ENCODE results near the gene PDGFA.

Gene PDGFA

DNA sequence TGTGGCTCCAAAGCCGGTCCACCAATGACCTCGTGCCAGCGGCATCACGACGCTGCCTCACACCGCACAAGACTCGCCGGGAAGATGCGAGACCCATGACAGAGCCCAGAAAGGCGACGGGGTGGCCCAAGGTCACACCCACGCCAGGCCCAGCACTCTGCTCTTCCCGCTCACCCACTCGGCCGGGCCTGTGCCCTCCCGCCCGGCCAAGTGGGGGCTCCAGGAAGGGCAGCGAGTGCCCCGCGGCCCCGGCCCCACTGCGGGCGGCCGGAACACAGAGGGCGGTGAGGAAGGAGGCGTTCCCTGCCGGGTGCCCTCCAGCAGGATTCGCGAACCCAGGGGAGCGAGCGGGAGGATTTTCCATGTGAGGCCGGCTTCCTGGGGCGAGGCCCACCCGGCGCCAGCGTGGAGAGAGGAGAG lies 56.3 kb downstream of the PDGFA start:
- no peaks in the 10 kb centered on the region for H3K27me3 ChIP-seq (ENCODE audit: control insufficient read depth, low read length)
- no peaks in the 10 kb centered on the region for H3K4me1 ChIP-seq (ENCODE audit: control insufficient read depth, low read length)
- H3K4me2 ChIP-seq (ENCODE audit: low read length): no peak overlapping the region
- H3K4me3 ChIP-seq (ENCODE audit: low read length): no peak overlapping the region
- peaks cover 50% of the 10 kb centered on the region for H3K9me3 ChIP-seq (ENCODE audit: control insufficient read depth, insufficient read depth, low read length)
- H3K9me2 ChIP-seq (replicated peaks; ENCODE audit: control insufficient read depth, low read length): no peaks in the 10 kb centered on the region
- TF ChIP-seq, protein P1, sequence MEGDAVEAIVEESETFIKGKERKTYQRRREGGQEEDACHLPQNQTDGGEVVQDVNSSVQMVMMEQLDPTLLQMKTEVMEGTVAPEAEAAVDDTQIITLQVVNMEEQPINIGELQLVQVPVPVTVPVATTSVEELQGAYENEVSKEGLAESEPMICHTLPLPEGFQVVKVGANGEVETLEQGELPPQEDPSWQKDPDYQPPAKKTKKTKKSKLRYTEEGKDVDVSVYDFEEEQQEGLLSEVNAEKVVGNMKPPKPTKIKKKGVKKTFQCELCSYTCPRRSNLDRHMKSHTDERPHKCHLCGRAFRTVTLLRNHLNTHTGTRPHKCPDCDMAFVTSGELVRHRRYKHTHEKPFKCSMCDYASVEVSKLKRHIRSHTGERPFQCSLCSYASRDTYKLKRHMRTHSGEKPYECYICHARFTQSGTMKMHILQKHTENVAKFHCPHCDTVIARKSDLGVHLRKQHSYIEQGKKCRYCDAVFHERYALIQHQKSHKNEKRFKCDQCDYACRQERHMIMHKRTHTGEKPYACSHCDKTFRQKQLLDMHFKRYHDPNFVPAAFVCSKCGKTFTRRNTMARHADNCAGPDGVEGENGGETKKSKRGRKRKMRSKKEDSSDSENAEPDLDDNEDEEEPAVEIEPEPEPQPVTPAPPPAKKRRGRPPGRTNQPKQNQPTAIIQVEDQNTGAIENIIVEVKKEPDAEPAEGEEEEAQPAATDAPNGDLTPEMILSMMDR (IDR thresholded peaks at IDR 0.05; ENCODE audit: low read depth, low read length, poor library complexity, severe bottlenecking): no peak
- no peak for TF ChIP-seq EZH2phosphoT487 (IDR thresholded peaks at IDR 0.05; ENCODE audit: borderline replicate concordance, low read length)
- no peaks in the 10 kb centered on the region for H3K79me2 ChIP-seq (ENCODE audit: control insufficient read depth, low read length)
- H3K27ac ChIP-seq (ENCODE audit: low read depth, low read length): no peak overlapping the region
- H3K36me3 ChIP-seq (ENCODE audit: control insufficient read depth, low read length): no peaks in the 10 kb centered on the region
- H3F3A ChIP-seq (ENCODE audit: control insufficient read depth, insufficient read depth): no peaks in the 10 kb centered on the region
- H4K20me1 ChIP-seq (ENCODE audit: control insufficient read depth, insufficient read depth, low read depth, low read length): no peaks in the 10 kb centered on the region

DNA sequence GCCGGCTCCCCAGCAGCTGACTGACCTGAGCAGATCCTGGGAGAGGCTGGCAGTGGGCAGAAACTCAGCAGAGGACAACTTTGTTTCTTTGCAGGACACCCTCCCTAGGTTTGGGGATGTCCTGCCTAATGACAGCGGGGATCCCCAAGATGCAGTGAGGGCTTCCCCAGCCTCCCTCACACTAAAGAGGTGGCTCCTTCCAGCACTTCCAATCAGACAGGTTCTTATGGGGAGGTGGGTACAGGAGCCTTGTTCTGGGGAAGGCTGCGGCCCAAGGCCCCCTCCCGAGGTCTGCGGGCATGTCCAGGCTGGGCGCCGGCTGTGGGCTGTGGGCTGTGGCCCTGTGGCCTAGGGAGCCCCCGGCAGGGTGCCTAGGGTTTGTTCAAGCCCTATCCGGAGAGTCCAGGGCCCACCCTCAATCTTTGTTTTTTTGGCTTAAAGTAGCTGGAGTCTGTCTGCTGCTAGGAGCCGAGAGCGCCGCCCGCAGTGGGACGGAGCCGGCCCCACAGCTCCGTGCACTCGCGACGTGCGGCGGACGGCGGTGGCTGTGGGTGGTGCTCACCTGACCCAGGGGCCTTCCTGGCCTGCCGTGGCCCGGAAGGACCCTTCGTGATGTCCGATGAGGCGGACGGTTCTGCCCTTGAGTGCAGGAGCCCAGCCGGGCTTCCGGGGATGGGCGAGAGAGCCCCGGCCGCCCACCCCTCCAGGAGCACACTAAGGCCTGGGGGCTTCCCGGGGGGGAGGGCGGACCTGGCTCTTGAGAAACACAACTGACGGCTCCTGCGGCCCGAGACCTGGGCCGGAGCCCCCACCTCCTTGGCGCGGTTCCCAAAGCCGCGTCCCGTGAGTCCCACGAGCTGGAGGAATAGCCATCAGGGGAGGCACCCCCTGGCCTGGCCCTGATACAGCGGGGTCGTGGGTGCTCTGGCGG lies 57.2 kb downstream of the PDGFA start:
- H3K79me2 ChIP-seq (ENCODE audit: control insufficient read depth, low read length): no peaks in the 10 kb centered on the region
- no peak for TF ChIP-seq EZH2phosphoT487 (IDR thresholded peaks at IDR 0.05; ENCODE audit: borderline replicate concordance, low read length)
- TF ChIP-seq, protein P1 (IDR thresholded peaks at IDR 0.05; ENCODE audit: low read depth, low read length, poor library complexity, severe bottlenecking): no peak

DNA sequence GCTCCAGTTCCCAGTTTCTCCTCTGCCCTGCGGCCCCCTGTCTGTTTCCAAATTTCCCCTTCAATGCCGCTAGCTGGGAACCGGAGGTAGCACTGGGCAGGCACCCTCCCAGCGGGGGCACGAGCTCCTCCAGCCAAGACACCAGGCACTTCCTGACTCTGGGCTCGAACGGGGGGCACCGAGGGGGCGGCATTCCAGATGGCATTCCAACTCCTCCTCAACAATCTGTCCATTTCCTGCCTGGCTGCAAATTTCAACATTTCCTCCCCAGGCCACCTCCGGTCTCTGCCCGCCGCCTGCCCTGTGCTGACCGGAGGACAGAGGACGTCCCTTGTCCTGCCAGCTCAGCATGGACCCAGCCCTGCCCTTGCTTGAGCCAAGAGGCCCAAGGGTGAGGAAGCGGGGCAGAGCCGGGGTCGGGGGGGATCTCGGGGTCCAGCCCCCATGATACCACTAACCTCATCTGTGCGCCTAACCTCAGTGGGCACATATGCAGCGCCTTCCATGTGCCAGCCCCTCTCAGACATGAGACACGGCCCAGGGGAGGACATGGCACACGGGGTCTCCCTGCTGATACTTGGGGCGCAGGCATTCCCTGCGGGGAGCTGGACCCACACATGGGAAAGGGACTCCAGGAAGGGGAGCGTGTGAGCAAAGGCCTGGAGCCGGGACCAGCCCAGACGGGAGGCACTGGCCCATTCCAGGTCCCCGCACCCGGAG lies 58.0 kb downstream of the PDGFA start:
- H3K9me3 ChIP-seq (ENCODE audit: control insufficient read depth, insufficient read depth, low read length): peaks cover 38% of the 10 kb centered on the region; the same call in 1 of the 2 replicates
- H3K79me2 ChIP-seq (ENCODE audit: control insufficient read depth, low read length): no peaks in the 10 kb centered on the region
- no peaks in the 10 kb centered on the region for H3K4me1 ChIP-seq (ENCODE audit: control insufficient read depth, low read length)
- no peak overlapping the region for H3K4me3 ChIP-seq (ENCODE audit: low read length)
- no peaks in the 10 kb centered on the region for H4K20me1 ChIP-seq (ENCODE audit: control insufficient read depth, insufficient read depth, low read depth, low read length)
- H3K27ac ChIP-seq (ENCODE audit: low read depth, low read length): no peak overlapping the region
- TF ChIP-seq EZH2phosphoT487 (IDR thresholded peaks at IDR 0.05; ENCODE audit: borderline replicate concordance, low read length): no peak
- TF ChIP-seq, protein P1 (IDR thresholded peaks at IDR 0.05; ENCODE audit: low read depth, low read length, poor library complexity, severe bottlenecking): no peak
- no peaks in the 10 kb centered on the region for H3K27me3 ChIP-seq (ENCODE audit: control insufficient read depth, low read length)
- H3K4me2 ChIP-seq (ENCODE audit: low read length): no peak overlapping the region
- H3F3A ChIP-seq (ENCODE audit: control insufficient read depth, insufficient read depth): no peaks in the 10 kb centered on the region
- no peaks in the 10 kb centered on the region for H3K36me3 ChIP-seq (ENCODE audit: control insufficient read depth, low read length)
- H3K9me2 ChIP-seq (replicated peaks; ENCODE audit: control insufficient read depth, low read length): no peaks in the 10 kb centered on the region

More for the DNA sequence above, 57.2 kb downstream of the PDGFA start:
- Histone ChIP-seq H3K27ac (ENCODE audit: low read depth, low read length) (no peak overlapping the region), H3K9me3 (ENCODE audit: control insufficient read depth, insufficient read depth, low read length) (peaks cover 45% of the 10 kb centered on the region; the same call in 1 of the 2 replicates), H3K4me1 (ENCODE audit: control insufficient read depth, low read length) (no peaks in the 10 kb centered on the region), H3F3A (ENCODE audit: control insufficient read depth, insufficient read depth) (no peaks in the 10 kb centered on the region), H3K36me3 (ENCODE audit: control insufficient read depth, low read length) (no peaks in the 10 kb centered on the region), H4K20me1 (ENCODE audit: control insufficient read depth, insufficient read depth, low read depth, low read length) (no peaks in the 10 kb centered on the region), H3K9me2 (replicated peaks; ENCODE audit: control insufficient read depth, low read length) (no peaks in the 10 kb centered on the region), H3K4me2 (ENCODE audit: low read length) (no peak overlapping the region), H3K4me3 (ENCODE audit: low read length) (no peak overlapping the region), H3K27me3 (ENCODE audit: control insufficient read depth, low read length) (no peaks in the 10 kb centered on the region)

All from DOHH2 (cell line).